Activated CD8-positive, alpha-beta memory T cell treated with anti-CD3 and anti-CD28 coated beads for 1 hour (primary cell): ENCODE measurements around the gene CCND2.

Source experiments
- DNase-seq, 2 donors: peaks; one replicate each; pipeline ENCODE4 v3.0.0-alpha.2; 2020; ENCODE audit warnings: low read depth in 1 of 2; ENCODE audit errors: extremely low read depth in 1 of 2

CCND2 gene

DNA sequence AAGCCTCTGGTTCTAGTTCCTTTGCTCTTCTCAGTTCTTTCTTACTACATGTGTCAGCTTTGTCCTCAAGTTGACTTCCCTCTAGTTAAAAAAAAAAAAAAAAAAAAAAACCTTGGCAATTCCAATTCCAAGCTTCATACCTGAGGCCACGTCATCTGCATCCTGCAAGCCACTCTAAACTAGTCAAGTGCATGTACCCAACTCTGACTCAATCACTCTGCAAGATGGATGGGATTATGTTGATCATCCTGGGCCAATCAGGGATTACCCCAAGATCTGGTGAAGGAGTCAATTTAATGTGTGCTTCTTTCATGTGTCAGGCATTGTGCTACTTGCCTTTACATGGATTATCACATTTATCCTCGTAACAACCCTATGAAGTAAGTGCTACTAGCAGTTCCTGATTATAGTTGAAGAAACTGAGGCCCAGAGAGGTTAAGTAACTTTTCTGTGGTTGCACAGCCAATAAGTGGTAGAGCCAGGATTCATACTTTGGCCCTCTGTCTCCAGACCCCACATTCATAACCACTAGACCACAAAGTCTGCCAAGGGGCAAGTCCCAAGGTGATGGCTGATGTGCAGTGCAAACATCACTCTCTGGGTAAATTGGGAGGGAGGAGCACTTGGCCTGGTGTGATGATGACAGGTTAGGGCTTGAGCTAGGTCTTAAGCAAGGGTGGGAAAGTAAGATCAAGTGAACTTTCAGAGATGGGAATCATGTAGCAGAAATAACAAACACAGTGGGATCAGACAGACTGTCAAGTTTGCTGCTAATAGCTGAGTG, 17.3 kb upstream of the CCND2 start:
- DNase-seq = no peak

DNA sequence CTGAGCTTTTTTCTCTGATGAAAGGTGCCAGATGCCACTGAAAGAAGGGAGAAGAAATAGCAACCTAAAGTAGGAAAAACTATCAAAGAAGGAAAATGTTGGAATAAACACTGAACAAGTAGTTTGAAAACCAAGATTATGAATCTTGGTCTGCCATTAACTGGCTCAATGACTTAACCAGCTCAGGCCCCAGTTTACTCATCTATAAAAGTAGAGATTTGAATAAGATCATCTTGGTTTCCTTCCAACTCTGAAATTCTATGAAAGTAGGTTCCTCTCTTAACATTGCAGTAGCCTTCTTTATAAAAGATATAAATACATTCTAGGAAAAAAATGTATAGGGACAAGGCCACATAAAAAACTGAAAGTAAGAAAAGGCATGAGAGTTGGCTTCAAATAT, 16.1 kb upstream of the CCND2 start:
- DNase-seq = no peak

DNA sequence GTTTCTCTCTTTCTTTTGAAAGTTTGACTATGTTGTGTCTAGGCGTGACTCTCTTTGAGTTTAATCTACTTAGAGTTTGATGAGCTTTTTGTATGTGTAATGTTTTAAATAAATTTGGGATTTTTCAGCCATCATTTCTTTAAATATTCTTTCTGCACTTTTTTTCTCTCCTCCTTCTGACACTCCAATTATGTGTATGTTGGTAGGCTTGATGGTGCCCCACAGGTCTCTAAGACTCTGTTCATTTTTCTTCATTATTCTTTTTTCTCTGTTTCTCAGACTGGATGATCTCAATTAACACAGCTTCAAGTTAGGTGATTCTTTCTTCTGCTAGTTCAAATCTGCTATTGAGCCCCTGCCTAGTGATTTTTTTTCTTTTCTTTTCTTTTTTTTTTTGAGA, 14.5 kb upstream of the CCND2 start:
- no peak for DNase-seq

GRCh38 chr12:4261655-4262054, 11.9 kb upstream of the CCND2 start:
- DNase-seq = no peak

DNA sequence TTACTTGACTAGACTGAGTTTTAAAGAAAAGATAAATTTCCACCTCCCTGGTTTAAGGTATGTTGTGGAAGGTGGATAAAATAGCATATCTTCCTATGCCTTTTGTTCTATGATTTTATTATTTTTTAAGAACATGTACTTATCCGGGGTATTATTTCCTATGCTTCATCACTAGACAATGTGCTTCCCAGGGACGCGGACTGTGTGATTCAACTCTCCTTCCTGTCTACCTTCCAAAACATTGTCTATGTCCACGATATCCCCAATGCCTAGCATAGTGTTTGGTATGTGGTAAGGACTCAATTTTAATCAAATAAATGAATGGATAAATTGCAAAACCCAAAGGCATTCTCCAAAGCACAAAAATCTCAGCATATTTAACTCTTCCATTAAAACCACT, 8.3 kb upstream of the CCND2 start:
- DNase-seq = no peak

DNA sequence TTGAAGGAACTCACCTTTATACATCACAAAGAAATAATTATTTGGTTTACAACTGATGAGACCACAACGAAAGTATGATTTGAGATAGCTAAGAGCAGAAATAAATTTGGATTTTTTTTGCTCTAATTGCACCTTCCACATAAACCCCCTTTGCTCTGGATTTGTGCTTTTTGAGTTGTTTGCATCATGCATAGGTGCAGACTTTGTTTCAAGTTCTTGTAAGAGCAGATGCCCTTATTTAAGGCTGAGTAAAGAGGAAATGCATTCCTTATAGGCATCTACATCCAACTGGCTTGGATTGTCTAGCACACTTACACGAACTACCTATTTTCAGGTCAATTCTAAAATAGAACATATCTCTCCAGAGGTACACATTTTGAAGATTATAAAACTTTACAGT, 6.6 kb upstream of the CCND2 start:
- DNase-seq = no peak

- DNase-seq = no peak
Observed at GRCh38 chr12:4267704-4268328, 5.7 kb upstream of the CCND2 start.

- DNase-seq = no peak
Observed at GRCh38 chr12:4268329-4269181, 5.0 kb upstream of the CCND2 start.

GRCh38 chr12:4269279-4269991, 4.1 kb upstream of the CCND2 start:
- DNase-seq = peak; percentile 88 to 91

- DNase-seq = no peak
Observed at GRCh38 chr12:4270016-4270830, 3.3 kb upstream of the CCND2 start.

- no peak for DNase-seq
Observed at GRCh38 chr12:4270831-4271716, 2.5 kb upstream of the CCND2 start.

DNA sequence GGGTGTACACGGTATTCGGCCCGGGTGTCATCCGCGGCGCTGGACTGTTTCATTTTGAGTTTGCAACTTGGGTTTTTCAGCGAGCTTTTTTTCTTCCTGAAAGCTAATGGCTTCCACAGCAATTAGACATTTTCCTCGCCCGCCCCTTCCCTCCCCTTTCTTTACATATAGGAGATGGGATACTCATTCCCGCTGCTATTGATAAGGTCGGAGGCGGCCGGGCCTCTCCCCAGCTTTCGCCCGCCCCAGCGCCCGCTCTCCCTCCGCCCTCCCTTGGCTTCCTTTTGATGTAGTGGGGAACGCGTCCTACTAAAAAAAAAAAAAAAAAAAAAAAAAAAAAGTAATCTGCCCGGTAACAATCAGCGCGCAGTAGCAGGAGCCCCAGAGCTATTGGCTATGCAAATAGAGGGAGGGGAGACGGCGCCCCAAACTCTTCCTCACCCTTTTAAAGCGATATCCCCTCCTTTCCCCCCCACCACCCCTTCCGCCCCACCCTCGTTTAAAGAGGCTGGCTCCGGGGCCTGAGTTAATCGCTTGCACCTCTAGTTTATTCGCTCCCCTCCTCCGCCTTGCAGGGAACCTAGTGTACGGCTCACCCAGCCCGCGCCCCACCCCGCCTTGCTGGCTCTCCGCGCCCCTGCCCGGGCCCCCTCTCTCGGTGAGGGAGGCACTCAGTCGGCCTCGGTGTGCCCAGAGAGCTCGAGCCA, 1.7 kb upstream of the CCND2 start:
- DNase-seq = peak; percentile 69 to 70

GRCh38 chr12:4272424-4273272, 914 bp upstream of the CCND2 start:
- peak in 1 of 2 donors; percentile 48 for DNase-seq

DNA sequence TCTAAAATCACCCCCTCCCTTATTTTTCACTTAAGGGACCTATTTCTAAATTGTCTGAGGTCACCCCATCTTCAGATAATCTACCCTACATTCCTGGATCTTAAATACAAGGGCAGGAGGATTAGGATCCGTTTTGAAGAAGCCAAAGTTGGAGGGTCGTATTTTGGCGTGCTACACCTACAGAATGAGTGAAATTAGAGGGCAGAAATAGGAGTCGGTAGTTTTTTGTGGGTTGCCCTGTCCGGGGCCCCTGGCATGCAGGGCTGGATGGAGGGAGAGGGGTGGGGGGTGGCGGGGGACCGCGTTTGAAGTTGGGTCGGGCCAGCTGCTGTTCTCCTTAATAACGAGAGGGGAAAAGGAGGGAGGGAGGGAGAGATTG, 300 bp upstream of the CCND2 start:
- DNase-seq = no peak

- no peak for DNase-seq
Observed at GRCh38 chr12:4274396-4275015, 944 bp downstream of the CCND2 start.

- DNase-seq = no peak
Observed at GRCh38 chr12:4275016-4275869, 1.7 kb downstream of the CCND2 start.
